GM21576 (cell line): Measurements from ENCODE around the gene PAX5.

ENCODE experiments used
- ATAC-seq: cut with Tn5 transposase; IDR thresholded peaks from one replicate; pipeline ENCODE4 v1.9.1; 2021; ENCODE audit warnings: mild to moderate bottlenecking, moderate library complexity; ENCODE audit not compliant: unreplicated experiment

Gene PAX5

GRCh38 chr9:37037503-37038301, 3.6 kb upstream of the PAX5 start:
- ATAC-seq, result no peak

GRCh38 chr9:37036776-37037502, 2.9 kb upstream of the PAX5 start:
- ATAC-seq, result no peak

DNA sequence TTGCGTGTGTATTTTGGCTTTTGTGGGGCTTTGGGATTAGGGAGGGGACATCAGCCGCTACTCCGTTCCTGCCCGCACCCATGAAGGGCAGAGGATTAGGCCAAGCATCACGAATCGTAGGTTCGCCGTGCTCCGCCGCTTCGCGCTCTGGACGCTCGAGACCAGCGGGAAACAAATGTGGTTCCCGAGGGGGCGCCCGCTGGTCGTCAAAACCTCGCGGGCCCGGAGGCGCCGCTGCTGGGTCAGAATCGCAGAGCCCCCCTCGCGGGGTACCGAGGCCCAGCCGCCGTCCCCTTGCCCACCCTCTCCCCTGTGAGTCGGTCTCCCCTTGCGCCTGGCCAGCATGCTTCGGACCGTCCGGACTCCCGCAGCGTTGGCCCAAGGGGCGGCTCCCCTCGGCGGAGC, 2.3 kb upstream of the PAX5 start:
- no peak for ATAC-seq

- no peak for ATAC-seq
These were observed 1.7 kb upstream of the PAX5 start for GRCh38 chr9:37035648-37036370.

- no peak for ATAC-seq
These were observed 1.0 kb upstream of the PAX5 start for GRCh38 chr9:37034938-37035647.

DNA sequence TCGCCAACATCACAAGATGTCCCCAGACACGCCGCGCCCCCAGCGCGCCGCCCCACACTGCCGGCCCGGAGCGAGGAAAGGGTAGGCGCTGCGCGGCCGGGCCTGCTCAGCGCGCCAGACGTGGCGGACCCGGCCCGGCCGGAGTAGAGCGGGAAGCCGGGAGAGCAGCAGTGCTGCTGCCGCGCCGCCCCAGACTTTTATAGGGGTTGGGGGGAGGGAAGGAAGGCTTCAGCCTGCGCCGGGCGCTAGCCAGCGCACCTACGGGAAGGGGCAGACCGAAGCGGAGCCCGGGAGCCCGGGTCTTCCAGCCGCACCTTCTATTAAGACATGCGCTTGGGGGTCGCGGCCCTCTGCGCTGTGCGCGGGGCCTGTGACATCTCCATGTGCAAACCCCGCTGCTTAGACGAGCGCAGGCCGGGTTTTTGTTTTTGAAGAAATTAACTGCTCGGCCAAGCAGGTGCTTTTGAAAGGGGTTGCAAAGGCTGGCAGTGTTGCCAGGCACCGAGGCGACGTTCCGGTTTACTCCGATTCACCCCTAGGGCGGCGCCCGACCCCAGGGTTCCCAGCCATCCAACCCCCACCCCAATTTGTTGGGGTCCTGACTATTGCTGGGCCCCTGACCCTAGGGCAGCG, 353 bp upstream of the PAX5 start:
- peak; percentile 27 for ATAC-seq

GRCh38 chr9:37033141-37033540, 927 bp downstream of the PAX5 start:
- ATAC-seq, result no peak

DNA sequence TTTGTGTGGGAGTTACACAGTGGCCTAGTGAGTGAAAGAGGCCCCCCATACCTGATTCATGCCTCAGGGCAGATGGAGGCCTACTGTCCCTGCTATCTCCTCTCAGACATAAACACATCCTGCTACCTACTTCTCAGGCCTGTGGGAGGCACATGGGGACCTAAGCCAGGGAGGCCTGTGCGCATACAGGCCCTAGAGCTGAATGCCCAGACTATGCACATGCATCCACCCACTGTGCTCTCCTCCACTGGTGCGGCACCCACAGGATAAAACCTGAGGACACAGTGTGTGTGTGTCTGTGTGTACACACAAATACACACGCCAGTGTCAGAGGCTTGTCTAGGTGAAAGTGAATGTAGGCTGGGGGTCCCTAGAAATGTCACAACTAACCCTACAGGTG, 1.4 kb downstream of the PAX5 start:
- no peak for ATAC-seq

DNA sequence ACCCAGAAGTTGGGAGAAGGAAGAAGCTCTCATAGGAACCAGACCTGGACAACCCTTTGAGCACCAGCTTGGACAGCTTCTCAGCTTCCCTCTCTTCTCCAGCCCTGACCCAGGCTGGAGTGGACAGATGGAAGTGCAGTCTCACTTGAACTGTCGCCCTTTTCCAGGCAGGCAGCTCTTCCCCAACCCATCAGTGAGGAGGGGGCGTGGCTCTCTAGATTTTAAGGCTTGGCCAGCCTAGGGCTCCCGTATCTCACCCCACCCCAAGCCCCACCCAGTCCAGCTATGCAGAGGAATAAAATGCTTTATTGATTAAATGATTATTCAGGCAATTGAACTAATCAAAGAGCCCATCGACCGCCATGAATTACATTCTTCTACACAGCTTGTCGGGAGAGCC, 2.2 kb downstream of the PAX5 start:
- ATAC-seq, result no peak

- no peak for ATAC-seq
These were observed 3.0 kb downstream of the PAX5 start for GRCh38 chr9:37031081-37031480.

DNA sequence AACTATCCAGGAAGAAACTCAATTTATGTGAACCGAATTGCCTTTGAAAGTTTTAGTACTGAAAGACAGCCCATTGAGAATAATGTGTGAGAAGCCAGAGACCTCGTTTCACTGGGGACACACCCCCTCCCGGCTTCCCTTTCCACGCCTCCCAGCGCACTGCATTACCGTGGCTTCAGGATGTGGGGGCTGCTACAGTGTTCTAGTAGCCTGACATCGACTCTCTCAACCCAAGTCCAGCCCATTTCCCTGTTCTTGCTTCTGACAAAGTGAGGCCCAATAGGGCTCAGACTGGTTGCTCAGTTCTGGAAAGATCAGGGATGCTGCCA, 3.5 kb downstream of the PAX5 start:
- ATAC-seq, result no peak

- no peak for ATAC-seq
These were observed 4.1 kb downstream of the PAX5 start for GRCh38 chr9:37029776-37030610.

- ATAC-seq, result no peak
These were observed 4.7 kb downstream of the PAX5 start for GRCh38 chr9:37029304-37029775.

DNA sequence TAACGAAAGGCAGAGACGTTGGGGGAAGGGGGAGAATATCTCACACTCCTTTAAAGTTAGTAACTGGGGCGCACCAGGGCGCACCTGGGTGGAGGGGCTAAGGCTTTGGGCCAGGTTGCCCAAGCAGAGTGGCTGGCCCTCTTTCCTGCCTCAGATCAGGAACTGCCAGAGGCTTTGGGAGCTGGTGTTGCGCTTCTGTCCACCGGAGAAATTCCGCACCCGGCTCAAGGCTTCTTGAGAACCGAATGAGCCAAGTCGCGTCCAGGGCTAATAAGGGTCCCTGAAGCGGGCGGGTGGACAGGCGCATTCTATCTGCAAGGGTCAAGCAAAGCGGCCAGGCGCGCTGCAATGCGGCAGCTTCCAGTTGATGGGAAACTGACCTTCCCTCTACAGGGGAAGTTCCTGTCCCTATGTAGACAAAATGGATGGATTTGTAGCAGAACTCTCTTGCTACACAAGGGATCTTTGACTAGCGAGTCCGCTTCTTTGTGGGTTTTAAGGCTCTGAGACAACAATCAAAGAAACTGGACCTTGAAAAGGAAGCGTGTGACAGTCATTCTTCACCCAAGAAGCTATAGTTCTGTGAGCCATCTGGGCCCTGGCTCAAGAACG, 5.5 kb downstream of the PAX5 start:
- no peak for ATAC-seq

- ATAC-seq, result peak; percentile 68
These were observed 6.3 kb downstream of the PAX5 start for GRCh38 chr9:37027582-37028419.

GRCh38 chr9:37026931-37027581, 7.0 kb downstream of the PAX5 start:
- ATAC-seq, result no peak

DNA sequence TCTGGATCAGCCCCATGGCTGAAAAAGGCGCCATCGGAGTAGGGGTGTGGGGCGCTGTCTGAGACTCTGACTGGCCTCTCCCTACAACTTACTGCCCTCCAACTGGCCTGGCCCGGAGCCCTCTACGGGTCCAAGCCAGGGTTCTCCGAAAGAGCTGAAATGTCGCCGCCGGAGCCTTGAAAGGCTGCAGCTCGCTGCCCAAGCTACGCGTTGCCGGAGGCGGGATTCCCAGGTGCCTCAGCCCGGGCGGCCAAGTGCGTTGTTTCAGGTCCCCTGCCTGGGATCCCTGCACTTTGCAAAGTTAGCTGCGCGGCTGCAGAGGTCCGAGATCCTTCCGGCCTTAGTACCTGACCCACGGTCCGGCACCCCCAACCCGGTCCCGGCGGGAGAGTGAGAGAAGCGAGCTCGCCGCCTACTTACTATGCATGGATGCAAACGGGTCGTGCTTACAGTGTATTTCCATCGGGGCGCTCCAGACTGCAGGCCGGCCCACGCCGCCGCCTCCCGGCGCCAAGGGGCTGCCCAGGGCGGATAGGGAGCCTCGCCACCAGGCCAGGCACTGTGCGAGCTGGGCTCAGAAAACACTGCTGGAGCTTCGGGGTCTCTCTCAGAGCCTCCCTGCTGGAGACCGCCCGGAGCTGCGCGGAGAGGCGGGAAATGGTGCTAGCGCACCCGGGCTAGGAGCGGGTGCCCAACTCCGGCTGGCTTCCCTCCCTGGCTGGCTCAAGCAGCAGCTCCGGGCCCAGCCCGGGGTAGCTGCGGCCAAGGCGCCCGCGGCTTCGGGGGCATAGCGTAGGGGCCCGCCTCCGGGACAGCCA, 7.7 kb downstream of the PAX5 start:
- no peak for ATAC-seq
